UCSD-AML1 (cell line): ENCODE data around the gene CLPTM1L.
"Not testable (repeated sequence)": the region's sequence is repeated elsewhere in the genome, so short reads cannot be mapped to it uniquely, and the experiment has no call there.

Experiments used
- DNase-seq: peaks from one replicate; lab custom pipeline; 2025; ENCODE audit not compliant: unreplicated experiment; lab: John Stamatoyannopoulos, UW

The CLPTM1L gene

DNA sequence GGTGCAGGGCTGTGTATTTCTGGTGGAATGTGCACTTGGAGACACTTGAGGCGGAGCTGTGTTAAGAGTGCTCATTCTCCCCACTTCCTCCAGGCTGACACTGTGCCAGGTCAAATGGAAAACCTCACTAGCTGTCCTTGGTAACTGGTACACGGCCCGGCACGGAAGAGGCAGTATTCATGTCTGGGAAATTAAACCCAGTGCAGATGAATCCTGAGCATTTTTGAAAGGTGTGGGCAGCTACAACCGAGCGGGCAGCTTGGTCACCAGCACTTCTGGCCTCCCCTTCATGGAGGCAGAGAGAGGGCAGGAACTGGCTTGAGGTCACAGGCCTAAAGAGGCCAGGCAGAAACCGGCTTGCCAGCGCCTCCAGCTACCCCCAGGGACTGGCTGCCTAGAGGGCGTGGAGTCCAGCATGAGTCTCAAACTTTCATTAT is 1.6 kb downstream of the CLPTM1L start:
- no peak for DNase-seq

DNA sequence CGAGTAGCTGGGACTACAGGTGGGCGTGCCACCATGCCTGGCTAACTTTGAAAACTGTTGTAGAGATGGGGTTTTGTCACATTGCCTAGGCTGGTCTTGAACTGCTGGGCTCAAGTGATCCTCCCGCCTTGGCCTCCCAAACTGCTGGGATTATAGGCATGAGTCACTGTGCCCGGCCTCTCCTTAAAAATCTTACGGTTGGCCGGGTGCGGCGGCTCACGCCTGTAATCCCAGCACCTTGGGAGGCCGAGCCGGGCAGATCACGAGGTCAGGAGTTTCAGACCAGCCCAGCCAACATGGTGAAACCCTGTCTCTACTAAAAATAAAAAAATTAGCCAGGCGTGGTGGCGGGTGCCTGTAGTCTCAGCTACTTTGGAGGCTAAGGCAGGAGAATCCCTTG is 2.2 kb downstream of the CLPTM1L start:
- DNase-seq = not testable (repeated sequence)

DNA sequence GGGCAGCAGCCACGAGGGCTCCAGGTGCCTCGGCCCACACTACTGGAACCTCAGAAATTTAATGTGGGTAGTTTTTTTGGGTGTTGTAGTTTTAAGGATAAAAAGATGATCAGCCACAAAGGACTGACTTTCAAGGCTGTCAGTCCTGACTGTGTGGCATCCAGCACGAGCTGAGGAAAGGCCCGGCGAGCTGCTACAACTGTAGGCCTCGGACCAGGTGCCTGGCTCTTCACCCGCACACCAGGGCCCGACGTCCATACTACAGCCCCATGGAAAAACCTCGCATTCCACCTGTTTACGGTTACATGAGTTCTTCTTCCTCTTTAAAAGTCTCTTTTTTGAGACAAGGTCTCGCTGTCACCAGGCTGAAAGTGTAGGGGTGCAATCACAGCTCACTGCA is 2.6 kb downstream of the CLPTM1L start:
- DNase-seq = no peak

DNA sequence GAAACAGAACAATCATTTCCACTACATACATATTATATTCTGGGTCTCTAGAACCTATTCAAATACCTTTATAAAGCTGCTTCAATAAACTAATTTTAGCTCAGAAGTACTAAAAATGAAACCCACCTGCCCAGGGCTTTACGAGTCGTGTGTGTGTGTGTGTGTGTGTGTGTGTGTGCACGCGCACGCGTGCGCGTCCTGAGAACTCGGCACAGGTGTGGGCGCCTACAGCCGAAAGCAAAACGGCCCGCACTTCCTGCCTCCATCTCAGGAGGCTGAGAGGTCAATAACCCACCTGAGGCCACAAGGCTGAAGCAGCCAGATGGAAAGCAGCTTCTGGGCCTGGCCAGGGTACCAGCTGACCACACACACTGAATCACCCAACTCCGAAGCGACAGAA is 3.0 kb downstream of the CLPTM1L start:
- no peak for DNase-seq

DNA sequence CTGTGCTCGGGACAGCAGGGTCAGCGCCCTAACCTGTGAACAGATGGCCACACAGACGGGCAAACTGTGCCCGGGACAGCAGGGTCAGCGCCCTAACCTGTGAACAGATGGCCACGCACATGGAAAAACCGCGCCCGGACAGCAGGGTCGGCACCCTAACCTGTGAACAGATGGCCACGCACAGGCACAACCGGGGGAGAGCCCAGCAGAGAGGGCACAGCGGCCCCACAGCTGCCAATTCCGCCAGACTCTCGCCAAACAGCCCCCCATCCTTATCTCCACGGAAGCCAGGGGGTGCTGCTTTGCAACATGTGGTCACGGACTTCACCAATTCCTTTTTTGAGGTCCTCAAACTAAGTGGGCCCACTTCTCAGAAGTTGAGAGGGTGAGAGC is 5.1 kb downstream of the CLPTM1L start:
- not testable (repeated sequence) for DNase-seq

DNA sequence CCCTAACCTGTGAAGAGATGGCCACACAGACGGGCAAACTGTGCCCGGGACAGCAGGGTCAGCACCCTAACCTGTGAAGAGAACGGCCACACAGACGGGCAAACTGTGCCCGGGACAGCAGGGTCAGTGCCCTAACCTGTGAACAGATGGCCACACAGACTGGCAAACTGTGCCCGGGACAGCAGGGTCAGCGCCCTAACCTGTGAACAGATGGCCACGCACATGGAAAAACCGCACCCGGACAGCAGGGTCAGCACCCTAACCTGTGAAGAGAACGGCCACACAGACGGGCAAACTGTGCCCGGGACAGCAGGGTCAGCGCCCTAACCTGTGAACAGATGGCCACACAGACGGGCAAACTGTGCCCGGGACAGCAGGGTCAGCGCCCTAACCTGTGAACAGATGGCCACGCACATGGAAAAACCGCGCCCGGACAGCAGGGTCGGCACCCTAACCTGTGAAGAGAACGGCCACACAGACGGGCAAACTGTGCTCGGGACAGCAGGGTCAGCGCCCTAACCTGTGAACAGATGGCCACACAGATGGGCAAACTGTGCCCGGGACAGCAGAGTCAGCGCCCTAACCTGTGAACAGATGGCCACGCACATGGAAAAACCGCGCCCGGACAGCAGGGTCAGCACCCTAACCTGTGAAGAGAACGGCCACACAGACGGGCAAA is 5.6 kb downstream of the CLPTM1L start:
- DNase-seq = not testable (repeated sequence)

DNA sequence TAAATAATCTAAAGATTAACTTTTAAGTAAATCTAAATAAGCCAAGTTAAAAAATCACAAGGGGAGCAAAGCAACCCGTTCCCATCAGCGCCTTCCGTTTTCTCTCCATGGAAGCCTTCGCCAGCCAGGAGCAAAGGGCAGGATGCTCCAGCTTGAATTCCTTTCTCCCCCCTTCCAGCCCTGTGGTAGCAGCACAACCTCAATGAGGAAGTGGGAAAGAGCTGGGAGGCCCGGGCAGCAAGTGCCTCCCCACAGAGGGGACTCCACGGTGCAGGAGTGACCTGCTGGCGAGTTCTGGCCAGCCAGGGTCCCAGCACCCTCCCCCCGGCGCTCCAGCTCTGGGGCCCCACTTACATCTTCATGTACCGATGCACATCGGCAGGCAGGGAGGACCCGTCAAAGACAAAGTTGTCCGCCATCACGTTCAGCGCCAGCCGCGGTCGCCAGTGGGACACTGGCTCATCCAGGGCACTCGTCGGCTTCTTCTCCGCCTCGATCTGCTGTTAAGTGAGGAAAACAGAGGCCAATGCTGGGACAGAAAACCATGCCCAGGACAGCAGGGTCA is 6.3 kb downstream of the CLPTM1L start:
- DNase-seq = no peak

DNA sequence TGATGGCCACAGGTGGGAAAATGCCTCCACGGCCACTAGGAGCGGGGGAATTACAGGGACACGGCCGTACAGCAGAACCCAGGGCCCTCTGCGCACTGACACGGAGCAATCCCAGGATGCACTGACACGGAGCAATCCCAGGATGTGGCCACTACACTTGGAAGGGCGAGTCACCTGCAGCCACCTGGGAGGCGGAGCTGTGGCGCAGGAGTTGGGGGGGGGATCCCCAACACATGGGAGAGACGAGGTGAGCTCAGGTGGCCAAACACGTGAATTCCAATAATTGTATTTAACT is 6.8 kb downstream of the CLPTM1L start:
- DNase-seq = no peak

DNA sequence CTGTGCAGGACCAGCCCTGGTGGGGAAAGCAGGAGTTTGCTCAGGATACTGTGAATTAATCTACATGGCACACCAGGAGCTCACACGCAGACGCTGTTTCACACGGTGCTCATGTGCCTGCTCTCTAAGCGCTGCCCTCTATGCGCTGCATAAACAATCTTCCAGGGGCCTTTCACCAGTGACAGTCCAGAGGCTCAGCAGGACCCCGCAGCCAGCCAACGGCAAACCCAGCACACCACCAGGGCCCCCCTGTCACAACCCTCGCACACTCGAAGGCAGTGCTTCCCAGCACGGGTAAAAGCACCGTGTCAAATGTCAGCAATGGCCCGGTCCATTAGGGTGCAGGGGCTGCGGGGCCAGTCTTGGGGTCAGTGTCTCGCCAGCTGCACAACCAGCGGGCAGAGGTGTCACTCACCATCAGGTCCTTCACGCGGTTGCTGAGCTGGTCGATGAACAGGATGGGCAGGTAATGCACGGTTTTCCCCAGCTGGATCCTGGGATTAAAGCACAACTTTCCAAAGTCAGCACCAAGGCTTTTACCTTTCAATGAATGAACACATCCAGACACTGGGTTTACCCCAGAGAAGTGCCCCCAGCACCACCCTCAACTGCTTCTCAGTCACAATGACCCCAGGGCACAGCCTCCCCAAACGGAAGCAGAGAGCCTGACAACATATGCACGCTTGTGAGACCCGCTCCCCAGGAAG is 7.3 kb downstream of the CLPTM1L start:
- DNase-seq = no peak

DNA sequence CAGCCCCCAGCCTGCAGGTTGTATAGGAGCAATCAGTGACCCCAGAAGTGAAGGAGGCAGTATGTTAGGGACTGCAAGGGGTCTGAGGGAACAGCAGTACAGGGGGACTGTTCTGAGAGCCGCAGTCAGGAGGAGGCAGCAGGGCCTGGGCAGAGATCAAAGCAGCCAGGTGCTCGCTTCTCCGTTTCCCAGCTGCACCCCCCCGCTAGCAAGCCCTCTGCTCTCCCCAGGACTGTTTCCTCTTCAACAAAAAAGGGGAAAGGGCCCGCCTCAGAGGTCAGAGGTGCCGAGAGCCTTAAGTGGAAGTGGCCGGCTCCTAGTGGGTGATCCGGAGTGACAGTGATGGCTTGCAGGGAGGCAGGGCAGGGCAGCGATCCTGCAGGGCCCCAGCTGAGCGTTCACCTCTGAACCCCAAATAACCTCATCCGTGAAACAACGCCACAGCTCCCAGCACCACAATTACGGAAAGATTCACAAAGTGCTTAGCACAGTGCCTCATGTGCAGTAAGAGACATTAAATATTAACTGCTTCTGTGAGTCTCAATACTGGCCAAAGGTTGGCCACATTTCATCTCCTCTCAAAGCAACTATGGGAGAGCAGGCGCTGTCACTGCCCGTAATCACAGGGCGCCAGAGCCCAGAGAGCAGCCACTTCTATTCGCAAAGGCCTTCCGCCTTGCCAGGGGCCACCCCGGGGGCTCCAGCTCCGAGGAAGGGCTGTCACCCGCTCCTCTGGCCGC is 8.0 kb downstream of the CLPTM1L start:
- DNase-seq = no peak

DNA sequence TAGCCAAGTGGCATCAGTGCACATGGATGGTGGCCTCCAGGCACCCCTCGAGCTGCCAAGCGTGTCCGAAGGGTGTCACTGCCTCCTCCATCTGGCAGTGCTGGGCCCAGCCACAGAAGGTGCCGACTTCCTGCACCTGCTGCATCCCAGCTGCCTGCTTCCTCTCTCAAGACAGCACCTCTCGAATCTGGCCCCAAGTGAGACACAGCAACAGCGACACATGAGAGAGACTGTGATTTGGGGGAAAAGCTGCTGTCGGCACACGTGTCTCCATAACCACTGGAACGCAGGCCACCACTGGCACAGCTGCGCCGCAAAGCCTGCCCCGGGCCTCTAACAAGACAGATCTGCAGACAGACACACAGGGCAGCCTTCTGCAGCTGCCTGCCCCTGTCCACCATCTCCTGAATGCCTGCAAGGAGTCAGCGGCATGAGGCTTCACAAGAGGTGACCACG is 8.8 kb downstream of the CLPTM1L start:
- DNase-seq = no peak

DNA sequence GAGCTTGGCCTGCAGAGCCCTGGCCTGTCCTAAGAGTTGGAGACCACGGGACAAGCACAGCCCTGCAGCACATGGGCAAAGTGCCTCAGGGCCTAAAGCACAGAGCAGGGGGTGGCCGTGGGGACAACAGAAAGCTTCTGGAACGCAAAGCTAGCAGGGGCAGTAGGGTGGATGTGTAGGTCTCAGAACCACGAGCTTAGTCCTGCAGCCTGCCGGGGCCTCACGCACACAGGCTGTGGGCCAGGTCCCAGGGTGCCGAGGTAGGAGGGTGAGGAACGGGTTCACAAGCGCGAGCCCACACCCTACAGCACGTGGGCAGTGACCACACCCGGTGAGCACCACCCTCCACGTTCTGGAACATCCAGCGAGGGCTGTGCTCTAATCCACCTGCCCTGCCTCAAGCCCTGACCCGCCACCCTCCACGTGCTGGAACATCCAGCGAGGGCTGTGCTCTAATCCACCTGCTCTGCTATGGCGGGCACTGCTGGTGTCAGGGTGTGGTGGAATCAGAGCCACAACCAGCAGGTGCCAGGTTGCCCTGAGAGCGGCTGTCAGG is 9.3 kb downstream of the CLPTM1L start:
- DNase-seq = no peak

DNA sequence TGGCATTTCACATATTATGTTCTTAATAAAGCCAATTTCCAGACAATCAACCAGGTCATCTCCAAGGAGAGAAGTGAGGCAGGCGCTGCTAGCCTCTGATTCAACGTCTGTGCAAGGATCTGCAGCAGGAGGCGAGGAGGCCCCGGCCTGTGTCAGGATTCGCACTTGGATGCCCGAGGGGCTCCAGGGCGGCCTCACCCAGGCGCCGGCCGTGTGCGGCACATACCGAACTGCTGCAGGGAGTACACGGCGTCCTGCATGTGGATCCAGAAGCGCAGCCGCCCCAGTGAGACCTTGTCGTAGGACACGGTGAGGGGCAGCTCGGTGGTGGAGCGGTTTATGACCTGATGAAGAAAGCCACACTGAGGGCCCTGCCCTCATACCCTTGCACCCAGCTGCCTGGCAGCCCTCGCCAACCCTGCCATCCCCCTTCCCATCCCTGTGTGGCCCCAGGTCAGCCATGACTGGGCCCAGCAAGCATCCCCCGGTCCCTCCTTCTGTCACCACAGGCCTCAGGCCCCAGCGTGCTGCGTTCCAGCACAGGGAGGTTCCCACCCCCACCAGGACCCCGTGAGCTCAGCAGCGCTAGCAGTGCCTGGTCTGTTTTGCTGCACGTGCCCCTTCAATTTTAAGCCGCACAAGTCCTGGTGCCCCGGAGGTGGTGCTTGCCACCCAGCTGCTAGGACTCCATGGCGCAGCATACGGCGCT is 9.9 kb downstream of the CLPTM1L start:
- no peak for DNase-seq

DNA sequence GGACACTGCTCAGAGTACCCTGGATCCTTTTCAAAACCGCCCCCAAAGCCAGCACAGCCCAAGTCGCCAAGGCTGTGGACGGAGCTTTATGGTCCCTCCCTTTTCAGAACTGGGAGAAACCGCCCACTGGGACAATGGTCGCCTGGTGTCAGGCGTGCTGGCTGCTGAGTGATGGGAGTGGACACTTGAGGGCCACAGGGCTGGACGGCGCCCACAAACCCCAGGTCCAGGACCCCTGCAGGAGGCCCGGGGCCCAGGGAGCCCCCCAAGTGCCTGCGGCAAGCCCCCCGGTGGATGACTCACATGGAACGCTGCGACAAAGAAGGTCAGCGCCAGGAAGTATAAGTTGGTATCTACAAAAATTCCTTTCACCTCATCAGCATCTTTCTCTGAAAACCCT is 10.9 kb downstream of the CLPTM1L start:
- no peak for DNase-seq

DNA sequence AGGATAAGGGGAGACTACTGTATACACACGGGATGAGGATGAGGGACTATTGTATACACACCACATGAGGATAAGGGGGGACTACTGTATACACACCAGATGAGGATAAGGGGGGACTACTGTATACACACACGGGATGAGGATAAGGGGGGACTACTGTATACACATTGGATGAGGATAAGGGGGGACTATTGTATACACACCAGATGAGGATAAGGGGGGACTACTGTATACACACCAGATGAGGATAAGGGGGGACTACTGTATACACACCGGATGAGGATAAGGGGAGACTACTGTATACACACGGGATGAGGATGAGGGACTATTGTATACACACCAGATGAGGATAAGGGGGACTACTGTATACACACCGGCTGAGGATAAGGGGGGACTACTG is 11.6 kb downstream of the CLPTM1L start:
- DNase-seq = not testable (repeated sequence)

DNA sequence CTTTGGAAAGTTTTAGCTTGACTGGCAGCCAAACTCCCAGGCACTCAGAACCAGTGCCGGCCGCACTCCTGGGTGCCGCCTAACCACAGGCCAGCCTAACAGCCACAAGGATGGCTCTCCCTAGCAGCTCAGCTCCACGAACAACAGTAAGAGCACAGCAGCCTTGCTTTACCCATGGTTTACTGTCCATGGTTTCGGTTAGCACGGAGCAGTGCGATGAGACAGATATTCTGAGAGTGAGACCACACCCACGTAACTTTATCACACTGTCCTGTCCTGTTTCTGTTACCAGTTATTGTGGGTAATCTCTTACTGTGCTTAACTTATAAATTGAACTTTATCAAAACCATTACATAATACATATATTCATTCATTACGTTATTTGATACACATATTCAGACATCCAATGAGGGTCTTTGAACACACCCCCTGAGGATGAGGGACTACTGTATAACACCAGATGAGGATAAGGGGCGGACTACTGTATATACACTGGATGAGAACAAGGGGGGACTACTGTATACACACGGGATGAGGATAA is 12.4 kb downstream of the CLPTM1L start:
- DNase-seq = no peak

DNA sequence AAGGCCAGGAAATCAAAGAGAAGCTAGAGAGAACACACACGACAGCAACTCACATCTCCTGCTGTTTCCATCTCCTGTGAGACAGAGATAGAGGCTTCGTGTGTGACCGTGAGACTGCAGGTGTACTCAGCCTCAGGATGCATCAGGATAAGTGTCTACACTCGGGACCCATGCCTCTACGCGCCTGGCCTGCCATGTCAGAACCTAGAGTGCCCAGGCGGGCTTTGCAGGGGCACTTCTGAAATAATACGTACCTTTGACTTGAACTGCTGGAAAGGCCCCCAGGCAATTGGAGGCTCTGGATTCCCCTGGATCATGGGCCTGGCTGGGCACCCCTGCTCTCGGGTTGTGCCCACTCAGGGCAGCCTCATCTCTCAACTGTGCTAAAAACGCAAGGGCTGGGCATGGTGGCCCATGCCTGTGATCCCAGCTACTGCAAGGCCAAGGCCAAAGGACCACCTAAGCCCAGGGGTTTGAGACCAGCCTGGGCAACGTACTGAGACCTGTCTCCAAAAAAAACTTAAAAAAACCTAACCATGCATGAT is 13.0 kb downstream of the CLPTM1L start:
- DNase-seq = no peak

DNA sequence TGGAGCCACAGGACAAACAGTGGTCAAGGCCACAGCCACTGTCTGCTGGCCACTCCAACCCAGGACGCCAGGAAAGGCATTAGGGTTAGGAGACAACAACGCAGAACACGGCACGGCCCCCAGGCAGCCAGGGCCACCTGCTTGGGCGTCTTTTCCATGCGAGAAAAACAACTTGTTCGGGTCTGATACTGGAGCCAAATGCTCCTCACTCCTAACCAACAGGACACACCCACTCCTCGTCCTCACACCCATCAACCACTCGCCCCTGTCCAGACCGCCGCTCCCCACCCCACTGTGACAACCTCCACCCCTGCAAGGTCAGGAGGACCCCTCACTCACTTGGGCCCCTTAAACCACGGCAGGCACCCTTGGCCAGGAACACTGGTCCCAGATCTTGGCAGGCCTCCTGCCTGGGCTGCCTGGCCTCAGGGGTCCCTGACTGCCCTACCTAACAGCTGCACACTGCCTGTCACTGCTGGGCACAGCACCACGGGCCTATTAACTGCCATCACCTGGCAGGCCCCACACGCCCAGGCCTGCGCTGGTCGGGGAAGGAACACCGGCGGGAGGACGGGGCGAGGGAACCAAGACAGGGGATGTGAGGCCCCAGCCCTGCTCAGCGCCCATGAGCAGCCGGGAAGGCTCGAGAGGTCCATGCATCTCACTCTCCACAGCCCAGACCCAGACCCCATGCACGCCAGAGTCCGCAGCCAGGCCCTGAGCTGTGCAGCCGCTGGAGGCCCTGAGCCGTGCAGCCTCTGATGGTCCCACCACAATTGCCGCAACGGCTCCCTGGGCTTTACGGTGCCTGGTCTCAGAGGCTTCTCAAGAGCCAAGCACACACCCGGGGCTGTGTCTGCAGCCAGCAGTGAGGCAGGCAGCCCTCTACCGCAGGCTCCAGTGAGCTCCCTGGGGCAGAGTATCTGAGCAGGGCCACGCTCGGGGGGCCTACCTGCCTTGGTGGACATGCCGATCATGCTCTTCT is 13.8 kb downstream of the CLPTM1L start:
- DNase-seq = no peak

DNA sequence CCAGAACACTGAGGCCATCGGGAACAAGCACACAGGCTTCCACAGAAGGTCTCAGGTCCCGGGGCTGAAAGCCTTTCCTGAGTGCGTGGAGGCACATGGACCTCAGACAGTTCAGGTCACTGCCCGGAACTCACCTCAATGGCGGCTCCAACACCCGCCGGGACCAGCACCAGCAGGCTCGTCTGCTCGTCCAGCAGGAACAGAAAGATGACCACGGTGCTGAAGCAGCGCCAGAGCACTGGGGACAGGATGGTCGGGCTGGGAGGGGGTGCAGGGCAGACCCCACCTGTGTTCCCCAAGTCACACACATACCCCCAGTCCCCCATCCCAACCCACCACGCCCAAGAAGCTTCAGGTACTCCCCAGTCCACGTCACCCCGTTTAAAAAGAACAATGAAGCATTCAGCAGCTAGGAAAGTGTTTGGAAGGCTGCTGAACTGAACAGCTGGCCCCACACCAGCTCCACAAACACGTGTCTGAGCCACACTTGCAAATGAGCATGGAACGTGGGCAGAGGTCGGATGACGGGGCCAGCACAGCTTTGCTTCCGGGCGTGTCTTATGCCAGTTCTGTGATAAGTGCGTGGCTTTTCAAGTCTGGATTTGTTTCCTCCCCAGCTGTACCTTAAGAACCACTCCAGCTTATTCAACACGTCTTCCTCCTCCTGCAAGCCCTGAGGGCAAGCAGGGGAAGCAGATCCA is 14.6 kb downstream of the CLPTM1L start:
- no peak for DNase-seq
